Sciatic nerve (tissue), 2 donors: ENCODE data around the gene CEBPA. TPM values are rescaled to one million over a fixed set of nuclear protein-coding genes. Genes with fewer than 3 reads are reported as not detected.

Experiments used
- ATAC-seq: fragments of 200-7000 bp; cut with Tn5 transposase; one replicate; pipeline ENCODE4 v1.9.1; 2020; ENCODE audit warnings: mild to moderate bottlenecking, moderate library complexity
- DNase-seq: peaks from one replicate; pipeline ENCODE4 v3.0.0-alpha.2; 2020; ENCODE audit warnings: low spot score
- intact Hi-C: fragments of 100-400 bp; cut with DNase I; formaldehyde crosslinking; loops from one replicate; pipeline ENCODE4 v1.14.2; 2022
- total RNA-seq: library from RNA; stranded (reverse); fragmentation: NEBNext Ultra II Directional; extraction: Animal tissue kit (Norgen Biotek cat#: 25700); gene quantifications from one replicate; pipeline ENCODE4 v1.2.1, GENCODE V29; 2021
- donor health status: DM: no; HTN: no; CAD: no.
- donor health status: DM: no; HTN: no; CAD: no.

Gene CEBPA
- total RNA-seq, 1 donor from 2014 or later: 20.4 TPM

- ATAC-seq (no peak), DNase-seq (no peak)
- intact Hi-C loops: no loop called here
Observed at GRCh38 chr19:33263325-33264023, 38.9 kb downstream of the CEBPA start.

- intact Hi-C loops: no loop called here
- ATAC-seq (peak; percentile 58), DNase-seq (no peak)
Observed at GRCh38 chr19:33261511-33262189, 40.7 kb downstream of the CEBPA start.

- ATAC-seq (peak; percentile 62), DNase-seq (no peak)
- intact Hi-C loops: no loop called here
Observed at GRCh38 chr19:33260628-33261418, 41.5 kb downstream of the CEBPA start.

- ATAC-seq (no peak), DNase-seq (no peak)
- intact Hi-C loops: no loop called here
Observed at GRCh38 chr19:33259539-33259938, 42.8 kb downstream of the CEBPA start.

- no peak for ATAC-seq
- intact Hi-C loops: no loop called here
- DNase-seq: no peak
Observed at GRCh38 chr19:33257828-33258227, 44.5 kb downstream of the CEBPA start.

- intact Hi-C loops: no loop called here
- no peak for DNase-seq
- no peak for ATAC-seq
Observed at GRCh38 chr19:33256261-33256660, 46.1 kb downstream of the CEBPA start.

GRCh38 chr19:33255781-33256180, 46.6 kb downstream of the CEBPA start:
- intact Hi-C loops: no loop called here
- DNase-seq (no peak), ATAC-seq (no peak)

GRCh38 chr19:33254245-33254824, 48.0 kb downstream of the CEBPA start:
- intact Hi-C loops: no loop called here
- DNase-seq: no peak
- no peak for ATAC-seq

- DNase-seq: no peak
- ATAC-seq: no peak
Observed at GRCh38 chr19:33252971-33253370, 49.4 kb downstream of the CEBPA start.

GRCh38 chr19:33252418-33252962, 49.8 kb downstream of the CEBPA start:
- DNase-seq (no peak), ATAC-seq (no peak)
- intact Hi-C loops: no loop called here

More at GRCh38 chr19:33252971-33253370, 49.4 kb downstream of the CEBPA start:
- intact Hi-C loops: no loop called here

- intact Hi-C loops: no loop called here
- DNase-seq (no peak), ATAC-seq (no peak)
Observed at GRCh38 chr19:33251526-33252090, 50.7 kb downstream of the CEBPA start.

GRCh38 chr19:33251076-33251475, 51.3 kb downstream of the CEBPA start:
- intact Hi-C loops: no loop called here
- no peak for ATAC-seq

GRCh38 chr19:33250500-33250899, 51.8 kb downstream of the CEBPA start:
- no peak for ATAC-seq
- DNase-seq: no peak
- intact Hi-C loops: no loop called here

More at GRCh38 chr19:33251076-33251475, 51.3 kb downstream of the CEBPA start:
- DNase-seq: no peak

Other genes with a start within 250 kb of the CEBPA start
- 4.5 TPM for gene RHPN2, start 237.6 kb downstream of the CEBPA start, total RNA-seq
- 9.7 TPM for gene GPATCH1, start 221.4 kb downstream of the CEBPA start, total RNA-seq
- gene WDR88, start 170.4 kb downstream of the CEBPA start, total RNA-seq: not detected
- 21.7 TPM for gene LRP3, start 108.2 kb downstream of the CEBPA start, total RNA-seq
- gene SLC7A10, start 76.7 kb downstream of the CEBPA start, total RNA-seq: 9.0 TPM
- 21.2 TPM for gene CEBPG, start 71.2 kb upstream of the CEBPA start, total RNA-seq
- gene PEPD, start 219.3 kb upstream of the CEBPA start, total RNA-seq: 62.8 TPM